Prostate gland (tissue), 2 donors: Measurements from ENCODE around the gene CCBE1. TPM values are rescaled to one million over a fixed set of nuclear protein-coding genes. Genes with fewer than 3 reads are reported as not detected.

Experiments
- DNase-seq: peaks from one replicate; pipeline ENCODE4 v3.0.0-alpha.2; 2019; ENCODE audit warnings: low spot score
- H3K27ac ChIP-seq, 2 donors: fragments of 200-600 bp; sonication (generic); 2 replicates each; pipeline ENCODE4 v1.5.1; 2017 to 2019
- H3K27me3 ChIP-seq: fragments of 200-600 bp; sonication (generic); replicated peaks from 2 replicates; pipeline ENCODE4 v1.5.1; 2019; ENCODE audit not compliant: insufficient read depth
- H3K36me3 ChIP-seq, 2 donors: fragments of 200-600 bp; sonication (generic); 1 replicate in 1 of 2; 2 replicates in 1 of 2; pipeline versions ENCODE4 v1.5.1 to v1.8.1; 2017 to 2019
- H3K4me1 ChIP-seq: fragments of 200-600 bp; sonication (generic); replicated peaks from 2 replicates; pipeline ENCODE4 v1.5.1; 2019
- H3K4me3 ChIP-seq, 2 donors: fragments of 200-600 bp; sonication (generic); 2 replicates each; pipeline ENCODE4 v1.5.1; 2017 to 2019
- H3K9me3 ChIP-seq: fragments of 200-600 bp; sonication (generic); 2 replicates; pipeline ENCODE4 v1.5.1; 2017
- POLR2A ChIP-seq: fragments of 450-650 bp; IDR thresholded peaks from one replicate; pipeline ENCODE4 v1.6.1; 2016; ENCODE audit warnings: antibody characterized with exemption, mild to moderate bottlenecking
- POLR2AphosphoS5 ChIP-seq: sonication (generic); formaldehyde crosslinking; IDR thresholded peaks from one replicate; pipeline ENCODE4 v1.6.1; 2017; ENCODE audit warnings: antibody characterized with exemption
- WGBS: methylation state at CpG from one replicate; pipeline ENCODE4 v1.1.5; 2018; 5-methylcytosine and 5-hydroxymethylcytosine counted together
- intact Hi-C: fragments of 100-400 bp; cut with DNase I; formaldehyde crosslinking; loops from one replicate; pipeline ENCODE4 v1.14.2; 2022
- total RNA-seq, 2 donors: library from RNA; depleted of rRNA; stranded (reverse); fragments of >200 nt; gene quantifications; one replicate each; pipeline ENCODE4 v1.1.0, GENCODE V29; 2016
- TF ChIP-seq, protein P1 (sequence below), 4 experiments: fragments of 200-600 bp in 2 of 4; fragments of 450-650 bp in 2 of 4; sonication (generic) in 2 of 4; IDR thresholded peaks; 1 replicate in 3 of 4; 2 replicates in 1 of 4; pipeline ENCODE4 v1.5.1; 2016 to 2019; ENCODE audit warnings: antibody characterized with exemption in 4 of 4, mild to moderate bottlenecking in 2 of 4, moderate library complexity in 2 of 4

Gene CCBE1
- total RNA-seq, 2 donors from 2014 or later, result 1.8 to 2.0 TPM

DNA sequence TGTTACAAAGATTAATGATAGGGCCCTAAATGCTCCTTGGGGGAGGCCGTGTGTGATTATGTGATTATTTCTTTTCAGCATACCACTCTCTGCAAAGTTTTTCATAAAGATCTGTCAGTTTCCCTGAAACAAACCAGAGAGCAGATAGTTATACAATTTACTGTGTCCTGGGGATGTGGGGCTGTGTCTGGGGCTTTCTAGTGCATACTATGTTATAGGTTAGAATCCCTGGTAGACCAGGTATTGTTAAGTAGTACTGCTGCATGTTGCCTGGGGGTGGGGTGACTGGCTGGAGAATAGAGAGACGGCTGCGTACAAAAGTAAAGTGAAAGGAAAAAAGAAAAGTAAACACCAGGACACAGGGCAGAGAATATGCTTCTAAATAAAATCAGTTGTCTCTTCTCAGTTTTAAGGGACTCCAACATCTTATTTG lies 3.3 kb upstream of the CCBE1 start:
- no peaks in the 10 kb centered on the region for H3K36me3 ChIP-seq
- no peak overlapping the region for H3K4me3 ChIP-seq
- TF ChIP-seq, protein P1, sequence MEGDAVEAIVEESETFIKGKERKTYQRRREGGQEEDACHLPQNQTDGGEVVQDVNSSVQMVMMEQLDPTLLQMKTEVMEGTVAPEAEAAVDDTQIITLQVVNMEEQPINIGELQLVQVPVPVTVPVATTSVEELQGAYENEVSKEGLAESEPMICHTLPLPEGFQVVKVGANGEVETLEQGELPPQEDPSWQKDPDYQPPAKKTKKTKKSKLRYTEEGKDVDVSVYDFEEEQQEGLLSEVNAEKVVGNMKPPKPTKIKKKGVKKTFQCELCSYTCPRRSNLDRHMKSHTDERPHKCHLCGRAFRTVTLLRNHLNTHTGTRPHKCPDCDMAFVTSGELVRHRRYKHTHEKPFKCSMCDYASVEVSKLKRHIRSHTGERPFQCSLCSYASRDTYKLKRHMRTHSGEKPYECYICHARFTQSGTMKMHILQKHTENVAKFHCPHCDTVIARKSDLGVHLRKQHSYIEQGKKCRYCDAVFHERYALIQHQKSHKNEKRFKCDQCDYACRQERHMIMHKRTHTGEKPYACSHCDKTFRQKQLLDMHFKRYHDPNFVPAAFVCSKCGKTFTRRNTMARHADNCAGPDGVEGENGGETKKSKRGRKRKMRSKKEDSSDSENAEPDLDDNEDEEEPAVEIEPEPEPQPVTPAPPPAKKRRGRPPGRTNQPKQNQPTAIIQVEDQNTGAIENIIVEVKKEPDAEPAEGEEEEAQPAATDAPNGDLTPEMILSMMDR (IDR thresholded peaks at IDR 0.05), result no peak
- no peak for TF ChIP-seq POLR2A
- no peak for TF ChIP-seq POLR2AphosphoS5
- intact Hi-C loops, result no loop called here
- no peak for DNase-seq
- H3K4me1 ChIP-seq, result peaks cover 6% of the 10 kb centered on the region
- WGBS, result 39% methylated on average over 3 of the region's 3 CpGs
- H3K9me3 ChIP-seq, result no peaks in the 10 kb centered on the region
- peak overlapping the region in 1 of 2 donors; percentile 8 for H3K27ac ChIP-seq
- H3K27me3 ChIP-seq, result no peaks in the 10 kb centered on the region

DNA sequence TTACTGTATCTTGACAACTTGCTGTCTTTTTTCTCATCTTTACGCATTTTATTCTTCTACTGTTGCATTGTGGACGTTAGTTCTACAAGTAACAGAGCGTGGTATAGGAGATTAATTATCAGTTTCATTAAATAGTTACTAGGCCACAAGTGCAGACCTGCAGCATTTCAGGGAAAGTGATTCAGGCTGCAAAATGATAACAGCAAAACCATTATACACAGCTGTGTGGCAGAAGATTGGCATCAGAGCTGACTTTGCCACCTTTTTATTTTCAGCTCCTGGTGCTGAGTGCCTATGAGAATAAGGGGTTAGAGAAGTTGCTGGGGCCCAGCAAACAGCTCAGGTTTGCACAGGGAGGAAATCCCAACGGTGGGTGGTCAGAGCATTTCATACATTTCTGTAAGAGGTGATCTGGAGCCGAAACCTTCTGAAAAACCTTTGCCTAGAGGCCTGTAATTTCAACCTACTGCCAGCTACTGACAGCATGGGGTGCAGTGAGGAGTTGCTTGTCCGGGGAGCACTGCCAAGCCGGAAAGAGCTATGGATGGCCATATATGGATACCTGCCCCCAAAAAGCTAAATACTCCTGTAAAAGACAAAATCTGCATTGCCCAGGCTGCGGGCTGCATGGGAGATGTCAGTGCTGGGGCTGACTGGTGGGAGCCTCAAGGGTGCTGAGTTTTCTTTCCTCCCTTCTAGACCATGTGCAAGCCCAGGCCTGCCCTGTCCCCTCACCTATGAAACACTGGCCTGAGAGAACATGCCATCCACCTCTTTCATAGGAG lies 2.7 kb upstream of the CCBE1 start:
- intact Hi-C loops, result loop anchor here (5.0 kb wide), 5 partner anchors 43 to 243 kb away; no protein-coding TSS in a partner anchor
- DNase-seq, result no peak
- TF ChIP-seq POLR2A, result no peak
- no peak for TF ChIP-seq POLR2AphosphoS5
- TF ChIP-seq, protein P1 (IDR thresholded peaks at IDR 0.05), result no peak

GRCh38 chr18:59699061-59699460 lies 1.8 kb upstream of the CCBE1 start:
- Histone ChIP-seq H3K4me3 (no peak overlapping the region), H3K27ac (no peak overlapping the region), H3K4me1 (peaks cover 6% of the 10 kb centered on the region), H3K36me3 (no peaks in the 10 kb centered on the region), H3K9me3 (no peaks in the 10 kb centered on the region), H3K27me3 (no peaks in the 10 kb centered on the region)
- DNase-seq, result no peak
- TF ChIP-seq POLR2AphosphoS5, result no peak
- TF ChIP-seq, protein P1 (IDR thresholded peaks at IDR 0.05), result no peak
- no peak for TF ChIP-seq POLR2A
- WGBS, result 94% methylated on average over 1 of the region's 1 CpG
- intact Hi-C loops, result loop anchor here (5.0 kb wide), 5 partner anchors 42 to 242 kb away; no protein-coding TSS in a partner anchor

More for the DNA sequence above, 2.7 kb upstream of the CCBE1 start:
- Histone ChIP-seq H3K9me3 (no peaks in the 10 kb centered on the region), H3K4me1 (peaks cover 6% of the 10 kb centered on the region), H3K4me3 (no peak overlapping the region), H3K27ac (no peak overlapping the region), H3K36me3 (no peaks in the 10 kb centered on the region), H3K27me3 (no peaks in the 10 kb centered on the region)
- 72% methylated on average over 8 of the region's 8 CpGs for WGBS

DNA sequence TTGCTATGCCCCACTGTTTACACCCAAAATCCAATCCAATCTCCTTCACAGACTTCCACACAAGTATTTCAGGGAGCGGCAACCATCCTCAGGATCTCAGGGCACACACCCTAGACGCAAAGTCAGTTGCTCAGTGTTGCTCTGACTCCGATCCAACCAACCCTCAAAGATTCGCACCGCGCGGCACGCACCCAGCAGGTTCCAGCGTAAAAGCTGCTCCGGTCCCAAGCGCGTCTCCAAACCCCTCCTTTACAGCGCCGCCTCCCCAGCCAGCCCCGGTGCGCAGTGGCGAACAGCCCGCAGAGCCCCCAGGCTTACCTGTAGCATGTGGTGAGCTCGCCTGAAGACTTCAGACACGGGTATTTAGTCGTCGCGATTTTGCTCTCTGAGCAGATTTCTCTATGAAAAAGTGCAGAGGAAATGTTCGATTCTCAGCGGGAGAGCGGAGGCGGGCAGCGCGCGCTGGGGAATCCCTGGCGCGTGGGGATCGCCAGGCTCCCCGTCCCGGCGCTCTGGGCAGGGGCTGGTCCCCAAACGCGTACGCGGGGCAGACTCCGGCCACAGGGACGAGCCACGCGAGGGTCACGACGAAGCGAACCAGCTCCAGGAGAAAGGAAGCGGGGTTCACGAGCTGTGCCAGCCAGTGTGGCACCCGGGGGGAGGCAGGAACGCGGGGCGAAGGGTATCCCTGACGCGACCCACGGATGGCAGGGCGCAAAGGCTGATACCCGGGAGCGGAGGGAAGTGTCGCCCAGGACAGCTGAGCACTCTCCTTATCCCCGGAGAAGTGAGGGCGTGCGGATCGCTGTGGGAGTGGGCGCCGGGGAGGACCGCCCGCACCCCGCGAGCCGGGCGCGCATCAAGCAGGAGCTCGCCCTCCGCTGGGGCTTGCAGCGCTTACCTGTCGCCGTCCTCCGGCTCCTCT lies 650 bp downstream of the CCBE1 start:
- WGBS, result 1% methylated on average over 79 of the region's 79 CpGs
- Histone ChIP-seq H3K9me3 (no peaks in the 10 kb centered on the region), H3K27ac (peak overlapping the region; percentile 29 to 58), H3K27me3 (no peaks in the 10 kb centered on the region), H3K4me1 (peaks cover 6% of the 10 kb centered on the region), H3K36me3 (no peaks in the 10 kb centered on the region), H3K4me3 (peak overlapping the region; percentile 34 to 36)
- TF ChIP-seq, protein P1 (IDR thresholded peaks at IDR 0.05), result no peak
- TF ChIP-seq POLR2AphosphoS5, result no peak
- no peak for TF ChIP-seq POLR2A
- intact Hi-C loops, result loop anchor here (1.0 to 5.0 kb wide), 6 partner anchors 39 to 239 kb away; no protein-coding TSS in a partner anchor
- DNase-seq, result no peak
